WTC11 (cell line): ENCODE results near the gene LSM3. TPM values are rescaled to one million over a fixed set of nuclear protein-coding genes. Genes with fewer than 3 reads are reported as not detected.

Source experiments
- ATAC-seq: fragments of 200-7000 bp; cut with Tn5 transposase; 2 replicates; pipeline ENCODE4 v1.10.0; 2021; ENCODE audit warnings: mild to moderate bottlenecking, moderate library complexity
- CTCF ChIA-PET: fragments of 300-600 bp; sonication (Branson Sonifier 250); formaldehyde crosslinking; loops from one replicate; lab custom pipeline; 2021; ENCODE audit warnings: antibody characterized with exemption; lab: Charles Lee
- POLR2A ChIA-PET: fragments of 350-600 bp; sonication (Branson Sonifier 250); formaldehyde crosslinking; loops from one replicate; lab custom pipeline; 2021; ENCODE audit warnings: antibody characterized with exemption; lab: Charles Lee
- DNase-seq: peaks from one replicate; pipeline ENCODE4 v3.0.0; 2021; ENCODE audit warnings: low spot score
- H3K27ac Mint-ChIP-seq: 2 replicates; pipeline ENCODE4 v1.8.0; 2021; ENCODE audit warnings: mixed read lengths
- H3K27me3 Mint-ChIP-seq: 2 replicates; pipeline ENCODE4 v1.8.0; 2021; ENCODE audit warnings: low read depth, mild to moderate bottlenecking, moderate library complexity, mixed read lengths
- H3K36me3 Mint-ChIP-seq: 2 replicates; pipeline ENCODE4 v1.8.0; 2021; ENCODE audit warnings: mixed read lengths
- H3K4me1 Mint-ChIP-seq: 2 replicates; pipeline ENCODE4 v1.8.0; 2022; ENCODE audit warnings: mixed read lengths
- H3K4me3 Mint-ChIP-seq: 2 replicates; pipeline ENCODE4 v1.8.0; 2021; ENCODE audit warnings: mild to moderate bottlenecking, moderate library complexity, mixed read lengths
- H3K9me3 Mint-ChIP-seq: 2 replicates; pipeline ENCODE4 v1.8.0; 2021; ENCODE audit warnings: mixed read lengths
- ETV6 ChIP-seq: sonication (generic); formaldehyde crosslinking; IDR thresholded peaks from 2 replicates; pipeline ENCODE4 v1.8.1; 2022; ENCODE audit warnings: mild to moderate bottlenecking, missing genetic modification reagents
- FOXP1 ChIP-seq: sonication (generic); formaldehyde crosslinking; IDR thresholded peaks from 2 replicates; pipeline ENCODE4 v1.8.0; 2022; ENCODE audit warnings: missing genetic modification reagents, mild to moderate bottlenecking, moderate library complexity, borderline replicate concordance
- MXD4 ChIP-seq: fragments of 250-450 bp; sonication (Bioruptor Pico); IDR thresholded peaks from 2 replicates; pipeline ENCODE4 v1.8.0; 2021; ENCODE audit warnings: mild to moderate bottlenecking, moderate library complexity, borderline replicate concordance
- NFYB ChIP-seq: sonication (generic); formaldehyde crosslinking; conservative IDR thresholded peaks from 2 replicates; pipeline ENCODE4 v1.8.0; 2022; ENCODE audit warnings: low read depth, missing genetic modification reagents
- NR1H2 ChIP-seq: sonication (generic); formaldehyde crosslinking; IDR thresholded peaks from 2 replicates; pipeline ENCODE4 v1.9.0; 2021; ENCODE audit warnings: mild to moderate bottlenecking, moderate library complexity, missing genetic modification reagents
- NR3C1 ChIP-seq: sonication (generic); formaldehyde crosslinking; conservative IDR thresholded peaks from 2 replicates; pipeline ENCODE4 v1.8.1; 2023; ENCODE audit warnings: low read depth, mild to moderate bottlenecking, missing genetic modification reagents
- RELA ChIP-seq: sonication (generic); formaldehyde crosslinking; IDR thresholded peaks from 2 replicates; pipeline ENCODE4 v1.8.1; 2022; ENCODE audit warnings: missing genetic modification reagents, mild to moderate bottlenecking, borderline replicate concordance
- RORB ChIP-seq: fragments of 250-450 bp; sonication (Bioruptor Pico); IDR thresholded peaks from 2 replicates; pipeline ENCODE4 v1.9.0; 2021; ENCODE audit warnings: mild to moderate bottlenecking
- SOX15 ChIP-seq: fragments of 250-450 bp; sonication (Bioruptor Pico); IDR thresholded peaks from 2 replicates; pipeline ENCODE4 v1.9.0; 2021; ENCODE audit warnings: mild to moderate bottlenecking
- SP1 ChIP-seq: sonication (generic); formaldehyde crosslinking; conservative IDR thresholded peaks from 2 replicates; pipeline ENCODE4 v1.8.1; 2022; ENCODE audit warnings: missing genetic modification reagents
- TP53 ChIP-seq: sonication (generic); formaldehyde crosslinking; IDR thresholded peaks from 2 replicates; pipeline ENCODE4 v1.8.1; 2023; ENCODE audit warnings: mild to moderate bottlenecking, missing genetic modification reagents
- ZBTB21 ChIP-seq: sonication (generic); formaldehyde crosslinking; IDR thresholded peaks from 2 replicates; pipeline ENCODE4 v1.8.1; 2023; ENCODE audit warnings: mild to moderate bottlenecking, missing genetic modification reagents, borderline replicate concordance
- ZNF121 ChIP-seq: sonication (generic); formaldehyde crosslinking; IDR thresholded peaks from 2 replicates; pipeline ENCODE4 v1.8.0; 2023; ENCODE audit warnings: missing genetic modification reagents
- ZNF317 ChIP-seq: sonication (generic); formaldehyde crosslinking; IDR thresholded peaks from 2 replicates; pipeline ENCODE4 v1.8.1; 2023; ENCODE audit warnings: low read depth, mild to moderate bottlenecking, moderate library complexity, missing genetic modification reagents, borderline replicate concordance
- total RNA-seq: library from RNA; stranded (reverse); gene quantifications from 3 replicates; pipeline ENCODE4 v1.2.3, GENCODE V29; 2021
- TF ChIP-seq, protein P1 (sequence below): sonication (generic); formaldehyde crosslinking; IDR thresholded peaks from 2 replicates; pipeline ENCODE4 v1.8.0; 2023; ENCODE audit warnings: missing genetic modification reagents
- TF ChIP-seq, protein P2 (sequence below): fragments of 250-450 bp; sonication (Bioruptor Pico); IDR thresholded peaks from 2 replicates; pipeline ENCODE4 v1.9.0; 2021; ENCODE audit warnings: moderate library complexity, mild to moderate bottlenecking, inconsistent platforms, borderline replicate concordance
- TF ChIP-seq, protein P3 (sequence below): fragments of 250-450 bp; sonication (Bioruptor Pico); IDR thresholded peaks from 2 replicates; pipeline ENCODE4 v1.8.0; 2021; ENCODE audit warnings: mild to moderate bottlenecking
- TF ChIP-seq, protein P4 (sequence below): fragments of 200-600 bp; IDR thresholded peaks from 2 replicates; pipeline ENCODE4 v1.8.0; 2022; ENCODE audit warnings: antibody characterized with exemption
- TF ChIP-seq, protein P5 (sequence below): sonication (generic); formaldehyde crosslinking; IDR thresholded peaks from 2 replicates; pipeline ENCODE4 v1.8.1; 2023; ENCODE audit warnings: mild to moderate bottlenecking, missing genetic modification reagents
- TF ChIP-seq, protein P6 (sequence below): sonication (generic); formaldehyde crosslinking; IDR thresholded peaks from 2 replicates; pipeline ENCODE4 v1.8.1; 2022; ENCODE audit warnings: mild to moderate bottlenecking, moderate library complexity, missing genetic modification reagents
- TF ChIP-seq, protein P7 (sequence below): fragments of 250-450 bp; sonication (Bioruptor Pico); conservative IDR thresholded peaks from 2 replicates; pipeline ENCODE4 v1.9.0; 2021; ENCODE audit warnings: mild to moderate bottlenecking
- TF ChIP-seq, protein P8 (sequence below): sonication (generic); formaldehyde crosslinking; IDR thresholded peaks from 2 replicates; pipeline ENCODE4 v1.8.0; 2022; ENCODE audit warnings: mild to moderate bottlenecking, missing genetic modification reagents
- TF ChIP-seq, protein P9 (sequence below): sonication (generic); formaldehyde crosslinking; IDR thresholded peaks from 2 replicates; pipeline ENCODE4 v1.8.1; 2022; ENCODE audit warnings: low read depth, mild to moderate bottlenecking, moderate library complexity, missing genetic modification reagents, borderline replicate concordance

Gene LSM3
- total RNA-seq, 1 experiment from 2014 or later, result 21.4 TPM

DNA sequence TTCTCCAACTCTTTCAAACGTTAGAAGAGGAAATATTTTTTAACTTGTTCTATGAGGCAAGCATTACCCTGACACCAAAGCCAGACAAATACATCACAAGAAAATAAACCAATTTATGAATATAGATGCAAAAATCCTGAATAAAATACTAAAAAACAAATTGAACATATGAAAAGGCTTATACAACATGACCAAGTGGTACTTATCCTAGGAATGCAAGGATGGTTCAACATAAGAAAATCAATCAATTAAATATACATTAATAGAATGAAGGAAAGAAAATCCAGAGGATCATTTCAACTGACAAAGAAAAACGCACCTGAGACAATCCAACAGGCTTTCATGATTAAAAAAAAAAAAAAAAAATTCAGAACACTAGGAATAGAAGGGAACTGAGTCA lies 17.3 kb upstream of the LSM3 start (continued):
- TF ChIP-seq NR1H2 (CRISPR knock-in tag) (no peak), TP53 (CRISPR knock-in tag) (no peak), ETV6 (no peak), MXD4 (CRISPR knock-in tag) (no peak), ZBTB21 (CRISPR knock-in tag) (no peak), ZNF121 (CRISPR knock-in tag) (no peak)
- TF ChIP-seq, protein P1, sequence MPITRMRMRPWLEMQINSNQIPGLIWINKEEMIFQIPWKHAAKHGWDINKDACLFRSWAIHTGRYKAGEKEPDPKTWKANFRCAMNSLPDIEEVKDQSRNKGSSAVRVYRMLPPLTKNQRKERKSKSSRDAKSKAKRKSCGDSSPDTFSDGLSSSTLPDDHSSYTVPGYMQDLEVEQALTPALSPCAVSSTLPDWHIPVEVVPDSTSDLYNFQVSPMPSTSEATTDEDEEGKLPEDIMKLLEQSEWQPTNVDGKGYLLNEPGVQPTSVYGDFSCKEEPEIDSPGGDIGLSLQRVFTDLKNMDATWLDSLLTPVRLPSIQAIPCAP, result no peak
- TF ChIP-seq, protein P2, sequence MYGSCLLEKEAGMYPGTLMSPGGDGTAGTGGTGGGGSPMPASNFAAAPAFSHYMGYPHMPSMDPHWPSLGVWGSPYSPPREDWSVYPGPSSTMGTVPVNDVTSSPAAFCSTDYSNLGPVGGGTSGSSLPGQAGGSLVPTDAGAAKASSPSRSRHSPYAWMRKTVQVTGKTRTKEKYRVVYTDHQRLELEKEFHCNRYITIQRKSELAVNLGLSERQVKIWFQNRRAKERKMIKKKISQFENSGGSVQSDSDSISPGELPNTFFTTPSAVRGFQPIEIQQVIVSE (CRISPR knock-in tag), result no peak
- TF ChIP-seq, all 79 proteins: peak for 0

DNA sequence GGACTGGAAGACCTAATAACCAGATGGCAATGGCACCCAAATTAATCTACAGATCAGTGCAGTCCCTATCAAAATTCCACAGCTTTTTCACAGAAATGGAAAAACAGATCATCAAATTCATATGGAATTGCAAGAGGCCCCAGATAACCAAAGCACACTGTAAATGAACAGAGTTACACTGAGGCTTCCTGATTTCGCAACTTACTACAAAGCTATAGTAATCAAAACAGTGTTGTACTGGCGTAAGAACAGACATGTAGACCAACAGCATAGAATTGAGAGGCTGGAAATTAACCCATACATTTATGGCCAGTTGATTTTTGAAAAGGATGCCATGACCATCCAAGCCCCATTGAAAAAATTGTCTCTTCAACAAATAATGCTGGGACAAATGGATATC lies 16.4 kb upstream of the LSM3 start:
- no peaks in the 10 kb centered on the region for H3K27me3 Mint-ChIP-seq
- H3K9me3 Mint-ChIP-seq, result peaks cover 22% of the 10 kb centered on the region
- ATAC-seq (no peak), DNase-seq (no peak)
- no peak overlapping the region for H3K4me3 Mint-ChIP-seq
- H3K36me3 Mint-ChIP-seq, result peaks cover 94% of the 10 kb centered on the region
- ChIA-PET POLR2A (no interaction called here), CTCF (no interaction called here)
- H3K4me1 Mint-ChIP-seq, result no peaks in the 10 kb centered on the region
- no peak overlapping the region for H3K27ac Mint-ChIP-seq
- TF ChIP-seq, protein P3, sequence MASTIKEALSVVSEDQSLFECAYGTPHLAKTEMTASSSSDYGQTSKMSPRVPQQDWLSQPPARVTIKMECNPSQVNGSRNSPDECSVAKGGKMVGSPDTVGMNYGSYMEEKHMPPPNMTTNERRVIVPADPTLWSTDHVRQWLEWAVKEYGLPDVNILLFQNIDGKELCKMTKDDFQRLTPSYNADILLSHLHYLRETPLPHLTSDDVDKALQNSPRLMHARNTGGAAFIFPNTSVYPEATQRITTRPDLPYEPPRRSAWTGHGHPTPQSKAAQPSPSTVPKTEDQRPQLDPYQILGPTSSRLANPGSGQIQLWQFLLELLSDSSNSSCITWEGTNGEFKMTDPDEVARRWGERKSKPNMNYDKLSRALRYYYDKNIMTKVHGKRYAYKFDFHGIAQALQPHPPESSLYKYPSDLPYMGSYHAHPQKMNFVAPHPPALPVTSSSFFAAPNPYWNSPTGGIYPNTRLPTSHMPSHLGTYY (CRISPR knock-in tag), result no peak
- TF ChIP-seq RELA (CRISPR knock-in tag) (no peak), RORB (no peak), MXD4 (CRISPR knock-in tag) (no peak), NFYB (CRISPR knock-in tag) (no peak), NR3C1 (no peak), ZNF317 (no peak), SP1 (CRISPR knock-in tag) (no peak), SOX15 (CRISPR knock-in tag) (no peak), FOXP1 (CRISPR knock-in tag) (no peak)
- TF ChIP-seq, protein P4, sequence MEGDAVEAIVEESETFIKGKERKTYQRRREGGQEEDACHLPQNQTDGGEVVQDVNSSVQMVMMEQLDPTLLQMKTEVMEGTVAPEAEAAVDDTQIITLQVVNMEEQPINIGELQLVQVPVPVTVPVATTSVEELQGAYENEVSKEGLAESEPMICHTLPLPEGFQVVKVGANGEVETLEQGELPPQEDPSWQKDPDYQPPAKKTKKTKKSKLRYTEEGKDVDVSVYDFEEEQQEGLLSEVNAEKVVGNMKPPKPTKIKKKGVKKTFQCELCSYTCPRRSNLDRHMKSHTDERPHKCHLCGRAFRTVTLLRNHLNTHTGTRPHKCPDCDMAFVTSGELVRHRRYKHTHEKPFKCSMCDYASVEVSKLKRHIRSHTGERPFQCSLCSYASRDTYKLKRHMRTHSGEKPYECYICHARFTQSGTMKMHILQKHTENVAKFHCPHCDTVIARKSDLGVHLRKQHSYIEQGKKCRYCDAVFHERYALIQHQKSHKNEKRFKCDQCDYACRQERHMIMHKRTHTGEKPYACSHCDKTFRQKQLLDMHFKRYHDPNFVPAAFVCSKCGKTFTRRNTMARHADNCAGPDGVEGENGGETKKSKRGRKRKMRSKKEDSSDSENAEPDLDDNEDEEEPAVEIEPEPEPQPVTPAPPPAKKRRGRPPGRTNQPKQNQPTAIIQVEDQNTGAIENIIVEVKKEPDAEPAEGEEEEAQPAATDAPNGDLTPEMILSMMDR, result no peak
- TF ChIP-seq, protein P5, sequence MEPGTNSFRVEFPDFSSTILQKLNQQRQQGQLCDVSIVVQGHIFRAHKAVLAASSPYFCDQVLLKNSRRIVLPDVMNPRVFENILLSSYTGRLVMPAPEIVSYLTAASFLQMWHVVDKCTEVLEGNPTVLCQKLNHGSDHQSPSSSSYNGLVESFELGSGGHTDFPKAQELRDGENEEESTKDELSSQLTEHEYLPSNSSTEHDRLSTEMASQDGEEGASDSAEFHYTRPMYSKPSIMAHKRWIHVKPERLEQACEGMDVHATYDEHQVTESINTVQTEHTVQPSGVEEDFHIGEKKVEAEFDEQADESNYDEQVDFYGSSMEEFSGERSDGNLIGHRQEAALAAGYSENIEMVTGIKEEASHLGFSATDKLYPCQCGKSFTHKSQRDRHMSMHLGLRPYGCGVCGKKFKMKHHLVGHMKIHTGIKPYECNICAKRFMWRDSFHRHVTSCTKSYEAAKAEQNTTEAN (CRISPR knock-in tag), result no peak
- TF ChIP-seq, protein P6, sequence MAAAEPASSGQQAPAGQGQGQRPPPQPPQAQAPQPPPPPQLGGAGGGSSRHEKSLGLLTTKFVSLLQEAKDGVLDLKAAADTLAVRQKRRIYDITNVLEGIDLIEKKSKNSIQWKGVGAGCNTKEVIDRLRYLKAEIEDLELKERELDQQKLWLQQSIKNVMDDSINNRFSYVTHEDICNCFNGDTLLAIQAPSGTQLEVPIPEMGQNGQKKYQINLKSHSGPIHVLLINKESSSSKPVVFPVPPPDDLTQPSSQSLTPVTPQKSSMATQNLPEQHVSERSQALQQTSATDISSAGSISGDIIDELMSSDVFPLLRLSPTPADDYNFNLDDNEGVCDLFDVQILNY (CRISPR knock-in tag), result no peak
- TF ChIP-seq, protein P7, sequence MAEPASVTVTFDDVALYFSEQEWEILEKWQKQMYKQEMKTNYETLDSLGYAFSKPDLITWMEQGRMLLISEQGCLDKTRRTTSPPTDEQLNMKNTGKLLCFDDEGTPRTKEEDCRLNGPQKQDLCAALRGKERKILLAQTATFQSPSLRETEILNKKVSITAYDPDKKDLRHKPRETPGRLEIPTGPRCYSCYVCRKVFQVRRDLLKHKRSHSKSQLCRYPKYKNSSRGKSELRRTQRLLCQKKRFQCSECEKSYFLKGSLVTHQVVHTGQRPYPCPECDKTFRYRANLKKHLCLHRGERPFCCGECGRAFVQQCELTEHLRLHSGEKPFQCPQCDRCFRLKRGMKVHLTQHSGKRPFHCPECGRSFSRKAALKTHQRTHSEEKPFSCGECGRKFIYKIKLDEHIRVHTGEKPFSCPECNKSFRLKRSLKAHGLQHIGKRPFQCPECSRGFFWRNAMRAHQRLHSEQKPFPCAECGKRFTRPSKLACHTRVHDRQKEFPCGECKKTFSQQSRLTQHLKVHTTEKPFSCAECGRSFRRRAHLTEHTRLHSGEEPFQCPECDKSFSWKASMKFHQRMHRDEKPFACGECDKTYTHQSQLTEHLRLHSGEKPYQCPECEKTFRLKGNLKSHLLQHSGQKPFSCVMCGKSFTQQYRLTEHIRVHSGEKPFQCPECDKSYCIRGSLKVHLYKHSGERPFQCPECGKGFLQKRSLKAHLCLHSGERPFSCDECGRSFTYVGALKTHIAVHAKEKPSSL (CRISPR knock-in tag), result no peak
- TF ChIP-seq, protein P8, sequence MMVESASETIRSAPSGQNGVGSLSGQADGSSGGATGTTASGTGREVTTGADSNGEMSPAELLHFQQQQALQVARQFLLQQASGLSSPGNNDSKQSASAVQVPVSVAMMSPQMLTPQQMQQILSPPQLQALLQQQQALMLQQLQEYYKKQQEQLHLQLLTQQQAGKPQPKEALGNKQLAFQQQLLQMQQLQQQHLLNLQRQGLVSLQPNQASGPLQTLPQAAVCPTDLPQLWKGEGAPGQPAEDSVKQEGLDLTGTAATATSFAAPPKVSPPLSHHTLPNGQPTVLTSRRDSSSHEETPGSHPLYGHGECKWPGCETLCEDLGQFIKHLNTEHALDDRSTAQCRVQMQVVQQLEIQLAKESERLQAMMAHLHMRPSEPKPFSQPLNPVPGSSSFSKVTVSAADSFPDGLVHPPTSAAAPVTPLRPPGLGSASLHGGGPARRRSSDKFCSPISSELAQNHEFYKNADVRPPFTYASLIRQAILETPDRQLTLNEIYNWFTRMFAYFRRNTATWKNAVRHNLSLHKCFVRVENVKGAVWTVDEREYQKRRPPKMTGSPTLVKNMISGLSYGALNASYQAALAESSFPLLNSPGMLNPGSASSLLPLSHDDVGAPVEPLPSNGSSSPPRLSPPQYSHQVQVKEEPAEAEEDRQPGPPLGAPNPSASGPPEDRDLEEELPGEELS (CRISPR knock-in tag), result no peak
- TF ChIP-seq, protein P1, result no peak
- TF ChIP-seq, protein P9, sequence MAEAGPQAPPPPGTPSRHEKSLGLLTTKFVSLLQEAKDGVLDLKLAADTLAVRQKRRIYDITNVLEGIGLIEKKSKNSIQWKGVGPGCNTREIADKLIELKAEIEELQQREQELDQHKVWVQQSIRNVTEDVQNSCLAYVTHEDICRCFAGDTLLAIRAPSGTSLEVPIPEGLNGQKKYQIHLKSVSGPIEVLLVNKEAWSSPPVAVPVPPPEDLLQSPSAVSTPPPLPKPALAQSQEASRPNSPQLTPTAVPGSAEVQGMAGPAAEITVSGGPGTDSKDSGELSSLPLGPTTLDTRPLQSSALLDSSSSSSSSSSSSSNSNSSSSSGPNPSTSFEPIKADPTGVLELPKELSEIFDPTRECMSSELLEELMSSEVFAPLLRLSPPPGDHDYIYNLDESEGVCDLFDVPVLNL, result no peak
